H1 (cell line): ENCODE data around the gene LHX2.

Source experiments
- CHD2 ChIP-seq: IDR thresholded peaks from 2 replicates; pipeline ENCODE4 v1.6.1; 2012; ENCODE audit warnings: low read length, improper control_type of control experiment
- CTBP2 ChIP-seq: IDR thresholded peaks from 2 replicates; pipeline ENCODE4 v1.7.0; 2011; ENCODE audit warnings: borderline replicate concordance, mild to moderate bottlenecking, moderate library complexity, mixed read lengths, low read length; ENCODE audit not compliant: insufficient read depth, insufficient read length
- EZH2 ChIP-seq: fragments of 200-600 bp; sonication (generic); IDR thresholded peaks from 2 replicates; pipeline ENCODE4 v1.7.1; 2012; ENCODE audit warnings: low read depth, mild to moderate bottlenecking, moderate library complexity, low read length, inconsistent platforms; ENCODE audit not compliant: severe bottlenecking
- JUND ChIP-seq: IDR thresholded peaks from 2 replicates; pipeline ENCODE4 v1.6.1; 2011; ENCODE audit warnings: mild to moderate bottlenecking, improper control_type of control experiment, low read length
- POLR2AphosphoS5 ChIP-seq: IDR thresholded peaks from 2 replicates; pipeline ENCODE4 v1.6.1; 2011; ENCODE audit warnings: low read depth, low read length
- SIN3A ChIP-seq, 2 experiments: IDR thresholded peaks in 1 of 2; conservative IDR thresholded peaks in 1 of 2; 2 replicates each; pipeline ENCODE4 v1.6.1; 2011 to 2012; ENCODE audit warnings: low read length in 2 of 2, improper control_type of control experiment in 1 of 2, low read depth in 1 of 2, mild to moderate bottlenecking in 1 of 2
- SIRT6 ChIP-seq: IDR thresholded peaks from one replicate; pipeline ENCODE4 v1.7.1; 2012; ENCODE audit warnings: low read length, inconsistent platforms
- SIX5 ChIP-seq: IDR thresholded peaks from 2 replicates; pipeline ENCODE4 v1.6.1; 2011; ENCODE audit warnings: mild to moderate bottlenecking, low read depth, low read length
- TEAD4 ChIP-seq: IDR thresholded peaks from 2 replicates; pipeline ENCODE4 v1.6.1; 2012; ENCODE audit warnings: low read depth, low read length, inconsistent platforms, mixed read lengths
- ZNF274 ChIP-seq: IDR thresholded peaks from 2 replicates; pipeline ENCODE4 v1.7.0; 2012; ENCODE audit warnings: low read length, borderline replicate concordance; ENCODE audit errors: extremely low read depth
- TF ChIP-seq, protein P1 (sequence below), 3 experiments: IDR thresholded peaks; 1 replicate in 2 of 3; 2 replicates in 1 of 3; pipeline versions ENCODE4 v1.5.1 to v1.6.1; 2011; ENCODE audit warnings: low read length in 3 of 3, mild to moderate bottlenecking in 3 of 3, inconsistent platforms in 2 of 3, low read depth in 1 of 3, moderate library complexity in 1 of 3; ENCODE audit not compliant: insufficient read depth in 1 of 3; ENCODE audit errors: control extremely low read depth in 1 of 3
- TF ChIP-seq, protein P2 (sequence below): IDR thresholded peaks from 2 replicates; pipeline ENCODE4 v1.6.1; 2012; ENCODE audit warnings: low read length, inconsistent platforms

DNA sequence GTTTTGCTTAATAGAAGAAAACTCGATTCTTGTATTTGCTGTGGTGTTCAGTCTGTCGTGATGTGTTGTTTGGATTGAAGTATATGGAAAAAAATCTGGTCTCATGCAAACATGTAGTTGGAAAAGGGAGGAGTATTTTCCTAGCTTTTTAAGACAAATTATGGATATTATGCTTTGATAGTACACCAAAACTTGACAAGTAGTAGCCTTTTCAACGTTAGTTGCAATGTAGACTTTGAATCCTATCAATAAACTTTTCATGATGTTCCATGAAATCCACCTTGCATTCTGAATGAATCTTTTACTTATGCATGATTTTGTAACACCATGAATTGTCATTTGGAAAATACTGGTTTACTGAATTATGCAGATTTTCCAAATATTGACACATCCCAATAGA is 64.2 kb downstream of the LHX2 start:
- TF ChIP-seq, protein P1, sequence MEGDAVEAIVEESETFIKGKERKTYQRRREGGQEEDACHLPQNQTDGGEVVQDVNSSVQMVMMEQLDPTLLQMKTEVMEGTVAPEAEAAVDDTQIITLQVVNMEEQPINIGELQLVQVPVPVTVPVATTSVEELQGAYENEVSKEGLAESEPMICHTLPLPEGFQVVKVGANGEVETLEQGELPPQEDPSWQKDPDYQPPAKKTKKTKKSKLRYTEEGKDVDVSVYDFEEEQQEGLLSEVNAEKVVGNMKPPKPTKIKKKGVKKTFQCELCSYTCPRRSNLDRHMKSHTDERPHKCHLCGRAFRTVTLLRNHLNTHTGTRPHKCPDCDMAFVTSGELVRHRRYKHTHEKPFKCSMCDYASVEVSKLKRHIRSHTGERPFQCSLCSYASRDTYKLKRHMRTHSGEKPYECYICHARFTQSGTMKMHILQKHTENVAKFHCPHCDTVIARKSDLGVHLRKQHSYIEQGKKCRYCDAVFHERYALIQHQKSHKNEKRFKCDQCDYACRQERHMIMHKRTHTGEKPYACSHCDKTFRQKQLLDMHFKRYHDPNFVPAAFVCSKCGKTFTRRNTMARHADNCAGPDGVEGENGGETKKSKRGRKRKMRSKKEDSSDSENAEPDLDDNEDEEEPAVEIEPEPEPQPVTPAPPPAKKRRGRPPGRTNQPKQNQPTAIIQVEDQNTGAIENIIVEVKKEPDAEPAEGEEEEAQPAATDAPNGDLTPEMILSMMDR (IDR thresholded peaks at IDR 0.05; ENCODE audit: control extremely low read depth in 1 of 3, insufficient read depth in 1 of 3, low read depth in 1 of 3, low read length in 3 of 3), result no peak
- no peak for TF ChIP-seq EZH2
- TF ChIP-seq SIX5, result no peak
- TF ChIP-seq SIN3A (conservative IDR thresholded peaks at IDR 0.05 in 1 of 2, IDR thresholded peaks at IDR 0.05 in 1 of 2; ENCODE audit: low read depth in 1 of 2, low read length in 2 of 2), result no peak
- no peak for TF ChIP-seq POLR2AphosphoS5
- no peak for TF ChIP-seq CTBP2
- TF ChIP-seq ZNF274, result no peak
- TF ChIP-seq JUND, result no peak
- TF ChIP-seq CHD2, result no peak
- TF ChIP-seq TEAD4, result no peak
- TF ChIP-seq, protein P2, sequence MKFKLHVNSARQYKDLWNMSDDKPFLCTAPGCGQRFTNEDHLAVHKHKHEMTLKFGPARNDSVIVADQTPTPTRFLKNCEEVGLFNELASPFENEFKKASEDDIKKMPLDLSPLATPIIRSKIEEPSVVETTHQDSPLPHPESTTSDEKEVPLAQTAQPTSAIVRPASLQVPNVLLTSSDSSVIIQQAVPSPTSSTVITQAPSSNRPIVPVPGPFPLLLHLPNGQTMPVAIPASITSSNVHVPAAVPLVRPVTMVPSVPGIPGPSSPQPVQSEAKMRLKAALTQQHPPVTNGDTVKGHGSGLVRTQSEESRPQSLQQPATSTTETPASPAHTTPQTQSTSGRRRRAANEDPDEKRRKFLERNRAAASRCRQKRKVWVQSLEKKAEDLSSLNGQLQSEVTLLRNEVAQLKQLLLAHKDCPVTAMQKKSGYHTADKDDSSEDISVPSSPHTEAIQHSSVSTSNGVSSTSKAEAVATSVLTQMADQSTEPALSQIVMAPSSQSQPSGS, result no peak
- TF ChIP-seq SIRT6, result no peak
